HG02938 (cell line): Measurements from ENCODE around the gene TMIGD3.

Source experiments
- ATAC-seq: cut with Tn5 transposase; IDR thresholded peaks from one replicate; pipeline ENCODE4 v1.9.1; 2021; ENCODE audit warnings: mild to moderate bottlenecking, moderate library complexity; ENCODE audit not compliant: unreplicated experiment

TMIGD3 gene

DNA sequence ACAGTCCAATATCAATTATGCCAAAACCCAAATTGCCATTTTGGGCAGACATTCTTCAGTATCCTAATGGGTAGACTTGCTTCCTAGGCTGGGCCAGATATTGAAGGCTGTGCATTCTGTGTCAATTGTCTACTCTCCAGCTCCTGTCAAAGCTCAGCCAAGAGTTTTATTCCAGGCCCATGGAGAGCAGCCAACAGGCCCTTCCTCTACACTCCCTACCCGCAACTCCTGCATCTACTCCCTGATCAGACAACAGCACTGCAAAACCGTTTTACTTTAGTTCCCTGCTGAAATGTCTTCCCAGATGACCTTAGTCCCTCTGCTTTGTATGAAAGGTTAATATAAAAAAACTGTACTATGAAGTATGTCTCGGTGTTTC, 6.6 kb upstream of the TMIGD3 start:
- ATAC-seq: no peak

- peak; percentile 54 for ATAC-seq
These were observed 4.2 kb upstream of the TMIGD3 start for GRCh38 chr1:111507411-111508201.

DNA sequence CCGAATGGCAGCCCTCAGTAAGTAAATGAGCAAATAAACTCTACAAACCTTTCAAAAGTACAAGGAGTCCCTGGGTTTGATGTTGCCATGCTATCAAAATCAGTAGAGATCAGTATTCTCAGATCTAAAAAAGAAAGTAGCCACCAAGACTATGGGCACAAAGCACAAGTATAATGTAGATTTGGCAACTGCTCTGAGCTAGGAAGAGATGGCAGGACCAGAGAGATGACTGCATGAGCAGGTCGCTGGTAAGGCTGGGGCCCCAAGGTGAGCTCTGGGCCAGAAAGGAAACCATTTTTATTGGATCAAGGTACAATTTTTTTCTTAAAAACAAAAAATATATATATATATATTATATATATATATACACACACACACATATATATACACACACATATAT, 3.1 kb upstream of the TMIGD3 start:
- no peak for ATAC-seq

DNA sequence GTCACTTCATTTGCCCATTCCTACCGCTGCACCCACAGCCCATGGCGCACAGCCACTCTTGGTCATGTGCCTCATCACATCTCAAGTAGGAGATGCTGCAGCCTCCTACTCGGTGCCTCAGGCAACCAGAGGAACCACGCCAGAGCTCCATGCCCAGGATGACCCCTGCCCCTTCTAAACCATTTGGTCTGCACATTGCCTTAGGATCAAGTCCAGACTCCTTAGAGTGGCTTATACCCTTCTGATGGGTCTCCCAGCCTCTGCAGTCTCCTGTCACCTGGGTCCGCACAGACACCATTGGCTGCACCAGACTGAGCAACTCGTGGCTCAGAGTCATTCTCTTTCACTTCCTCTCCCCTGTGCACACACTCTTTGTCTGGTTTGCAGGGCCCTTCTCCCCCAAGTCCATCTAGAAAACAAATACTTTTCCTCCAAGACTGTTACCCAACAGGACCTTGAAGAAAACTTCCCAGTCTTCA, 2.2 kb upstream of the TMIGD3 start:
- peak; percentile 50 for ATAC-seq

DNA sequence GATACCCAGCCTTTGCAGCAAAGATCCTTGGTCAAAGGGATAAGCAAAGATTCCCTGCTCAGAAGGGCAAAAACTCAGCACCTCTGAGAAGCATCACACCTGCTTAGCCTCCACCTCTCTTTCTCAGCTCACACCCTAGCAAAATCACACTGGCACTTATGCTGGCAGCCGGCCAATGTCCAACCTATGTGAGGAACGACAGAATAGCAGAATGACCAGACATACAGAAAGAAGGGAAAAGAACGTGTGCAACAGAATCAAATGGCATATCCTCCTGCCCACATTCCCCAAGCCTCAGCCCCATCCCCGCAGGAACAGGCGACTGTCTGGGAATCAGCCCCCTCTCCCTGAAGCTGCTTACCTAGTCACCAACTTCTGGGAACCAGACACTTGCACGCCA, 664 bp upstream of the TMIGD3 start:
- no peak for ATAC-seq

DNA sequence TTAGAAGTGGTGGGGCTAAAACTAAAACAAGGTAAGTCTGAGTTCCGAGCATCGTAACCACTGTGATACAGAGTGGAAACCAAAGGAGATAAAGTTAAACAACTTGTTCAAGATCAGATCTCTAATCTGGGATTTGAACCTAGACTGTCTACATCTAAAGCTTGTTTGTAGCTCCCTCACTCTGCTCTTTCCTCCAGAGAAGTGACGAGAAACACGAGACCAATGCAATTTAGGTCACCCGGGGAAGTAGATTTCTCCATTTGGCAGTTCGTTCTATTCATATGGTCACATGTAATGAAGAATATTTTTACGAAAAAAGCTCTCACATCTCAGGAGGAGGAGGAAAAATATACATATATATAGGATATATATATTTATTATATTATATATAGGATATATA, 1.8 kb downstream of the TMIGD3 start:
- no peak for ATAC-seq

DNA sequence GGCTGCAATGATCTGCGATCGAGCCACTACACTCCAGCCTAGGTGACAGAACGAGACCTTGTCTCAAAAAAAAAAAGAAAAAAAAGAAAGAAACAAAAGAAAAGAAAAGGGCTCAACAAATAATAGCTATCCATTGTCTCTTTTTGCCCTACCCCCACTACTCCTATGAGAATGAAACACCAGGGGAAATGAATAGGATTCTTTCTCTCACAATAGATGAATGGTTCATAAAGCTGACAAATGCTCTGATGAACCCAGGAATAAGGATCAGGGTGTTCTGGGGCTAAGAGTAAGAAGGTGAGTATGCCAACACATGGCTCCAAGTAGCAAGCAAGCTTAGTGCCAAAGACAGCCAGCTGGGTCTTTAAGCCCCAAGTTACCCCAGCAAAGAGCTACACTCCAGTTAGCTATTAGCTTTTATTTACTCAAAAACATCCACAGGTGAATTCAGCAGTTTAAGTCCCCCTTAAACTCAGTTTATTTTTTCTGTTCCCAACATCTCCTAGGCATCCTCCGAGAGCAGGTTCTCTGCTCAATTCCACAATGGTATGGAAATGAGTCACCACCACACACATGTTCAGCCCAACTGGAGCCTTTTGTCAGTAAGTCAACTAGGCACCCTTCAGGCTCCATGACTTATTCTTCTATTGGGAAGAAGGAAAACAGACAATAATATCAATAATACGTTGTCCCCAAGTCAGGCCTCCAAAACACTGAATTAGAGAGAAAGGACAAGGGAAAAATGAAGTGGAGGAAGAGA, 4.2 kb downstream of the TMIGD3 start:
- ATAC-seq: no peak

GRCh38 chr1:111497592-111497991, 5.8 kb downstream of the TMIGD3 start:
- ATAC-seq: no peak

- no peak for ATAC-seq
These were observed 7.0 kb downstream of the TMIGD3 start for GRCh38 chr1:111496398-111496797.

GRCh38 chr1:111491070-111491469, 12.4 kb downstream of the TMIGD3 start:
- ATAC-seq: no peak

DNA sequence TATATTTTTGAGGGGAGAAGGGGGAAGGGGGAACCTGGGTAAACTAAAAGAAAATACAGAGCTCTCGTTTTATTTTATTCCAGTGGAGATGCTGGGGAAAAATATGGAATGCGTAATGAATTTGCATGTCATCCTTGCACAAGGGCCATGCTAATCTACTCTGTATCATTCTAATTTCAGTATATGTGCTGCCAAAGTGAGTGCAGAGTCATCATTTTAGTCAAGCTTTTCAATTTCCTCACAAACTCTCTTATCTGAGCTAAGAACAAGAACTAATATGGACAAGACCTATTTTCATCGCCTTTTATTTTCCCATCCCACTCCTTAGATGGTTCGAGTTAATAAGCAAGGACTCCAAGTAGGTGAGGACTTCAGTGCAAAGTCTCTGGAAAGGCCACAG, 13.2 kb downstream of the TMIGD3 start:
- ATAC-seq: no peak

DNA sequence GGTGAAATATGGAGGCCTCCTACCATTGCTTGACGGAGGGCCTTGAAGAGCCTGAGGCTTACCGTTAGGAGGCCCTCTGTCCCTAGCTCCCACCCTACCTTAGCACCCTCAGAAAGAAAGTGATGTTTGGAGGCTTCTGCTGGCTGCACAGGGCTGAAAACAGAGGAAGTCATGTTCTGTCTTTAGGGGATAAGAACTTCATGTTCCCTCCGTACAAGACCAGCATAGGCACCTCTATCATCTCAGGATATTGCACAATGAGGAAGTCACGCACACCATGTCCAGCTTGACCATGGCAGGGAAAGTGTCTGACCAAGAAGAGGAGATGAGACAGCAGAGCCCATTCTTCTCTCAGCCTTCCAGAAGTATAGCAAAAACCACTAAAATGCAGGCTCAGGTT, 13.8 kb downstream of the TMIGD3 start:
- ATAC-seq: no peak

DNA sequence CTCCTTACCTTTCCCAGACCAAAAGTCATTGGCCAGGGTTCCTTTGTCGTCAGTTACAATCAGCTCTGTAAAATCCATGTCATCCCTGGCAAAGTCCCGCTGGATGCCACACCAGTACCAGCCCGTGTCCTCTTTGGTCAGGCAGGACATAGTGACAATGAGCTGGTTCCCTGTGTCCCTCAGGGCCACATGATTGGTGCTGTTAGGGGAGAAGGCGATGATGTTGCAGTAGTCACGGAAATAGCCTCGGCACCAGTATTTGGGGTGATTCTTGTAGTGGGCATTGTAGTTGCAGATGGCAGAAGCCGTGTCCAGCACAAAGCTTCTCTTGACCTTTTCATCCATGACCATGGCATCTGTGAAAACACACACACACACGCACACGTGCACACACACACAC, 14.8 kb downstream of the TMIGD3 start:
- ATAC-seq: no peak

DNA sequence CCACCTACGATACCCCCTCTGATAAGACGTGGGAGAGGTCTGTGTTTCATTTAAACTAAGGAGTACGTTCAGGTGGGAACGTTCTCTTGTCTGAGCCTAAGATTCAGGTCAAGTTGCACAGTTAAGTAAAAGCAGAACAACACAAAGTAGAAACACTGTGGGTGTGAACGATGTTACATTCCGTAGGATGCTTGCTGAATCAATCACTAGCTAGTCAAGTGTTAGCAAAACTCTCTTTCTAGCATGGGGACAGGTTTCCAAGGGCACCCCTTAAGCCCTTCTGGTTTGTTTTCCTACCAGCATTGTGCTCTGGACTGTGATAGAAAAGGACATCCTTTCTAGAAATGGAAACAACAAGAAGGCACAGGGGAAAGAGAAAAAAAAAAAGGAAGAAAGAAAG, 16.3 kb downstream of the TMIGD3 start:
- ATAC-seq: no peak

DNA sequence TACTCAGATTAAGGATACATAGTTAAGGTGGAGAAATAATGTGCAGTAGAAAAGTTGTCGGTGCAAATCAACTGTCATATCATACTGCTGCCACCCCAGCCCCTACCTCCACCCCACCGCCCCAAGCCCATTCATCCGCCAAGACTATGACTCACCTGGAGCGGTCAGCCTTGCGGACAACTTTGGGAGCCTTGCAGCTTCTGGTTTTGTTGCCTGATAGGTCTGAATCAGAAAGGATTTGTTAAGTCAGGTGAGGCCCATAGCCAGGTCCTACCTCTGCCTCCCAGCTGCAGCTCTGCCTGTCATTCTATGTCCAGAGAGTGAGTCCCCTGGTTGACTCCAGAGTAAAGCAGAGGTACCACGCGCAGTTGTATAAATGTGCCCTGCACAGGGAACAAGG, 17.0 kb downstream of the TMIGD3 start:
- no peak for ATAC-seq

- ATAC-seq: no peak
These were observed 18.9 kb downstream of the TMIGD3 start for GRCh38 chr1:111484391-111485026.

DNA sequence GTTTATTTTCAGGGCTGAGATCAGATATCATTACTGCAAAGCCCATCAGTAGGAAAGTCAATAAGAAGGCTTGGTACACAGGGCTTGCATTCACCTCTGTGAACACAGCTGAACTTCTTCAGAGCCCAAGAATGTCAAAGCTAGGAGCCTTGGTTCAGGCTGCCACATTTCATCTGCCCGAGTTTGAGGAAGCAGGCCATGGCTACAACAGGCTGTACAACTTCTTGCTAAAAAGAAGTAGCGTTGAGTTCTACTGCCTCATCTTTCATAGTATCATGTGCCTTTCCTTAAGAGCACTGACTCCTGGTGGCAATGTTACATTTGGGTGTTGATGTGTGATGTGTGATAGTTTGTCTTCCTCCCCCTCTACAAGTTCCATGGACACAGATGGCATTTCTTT, 19.6 kb downstream of the TMIGD3 start:
- no peak for ATAC-seq

GRCh38 chr1:111483166-111483565, 20.3 kb downstream of the TMIGD3 start:
- no peak for ATAC-seq

DNA sequence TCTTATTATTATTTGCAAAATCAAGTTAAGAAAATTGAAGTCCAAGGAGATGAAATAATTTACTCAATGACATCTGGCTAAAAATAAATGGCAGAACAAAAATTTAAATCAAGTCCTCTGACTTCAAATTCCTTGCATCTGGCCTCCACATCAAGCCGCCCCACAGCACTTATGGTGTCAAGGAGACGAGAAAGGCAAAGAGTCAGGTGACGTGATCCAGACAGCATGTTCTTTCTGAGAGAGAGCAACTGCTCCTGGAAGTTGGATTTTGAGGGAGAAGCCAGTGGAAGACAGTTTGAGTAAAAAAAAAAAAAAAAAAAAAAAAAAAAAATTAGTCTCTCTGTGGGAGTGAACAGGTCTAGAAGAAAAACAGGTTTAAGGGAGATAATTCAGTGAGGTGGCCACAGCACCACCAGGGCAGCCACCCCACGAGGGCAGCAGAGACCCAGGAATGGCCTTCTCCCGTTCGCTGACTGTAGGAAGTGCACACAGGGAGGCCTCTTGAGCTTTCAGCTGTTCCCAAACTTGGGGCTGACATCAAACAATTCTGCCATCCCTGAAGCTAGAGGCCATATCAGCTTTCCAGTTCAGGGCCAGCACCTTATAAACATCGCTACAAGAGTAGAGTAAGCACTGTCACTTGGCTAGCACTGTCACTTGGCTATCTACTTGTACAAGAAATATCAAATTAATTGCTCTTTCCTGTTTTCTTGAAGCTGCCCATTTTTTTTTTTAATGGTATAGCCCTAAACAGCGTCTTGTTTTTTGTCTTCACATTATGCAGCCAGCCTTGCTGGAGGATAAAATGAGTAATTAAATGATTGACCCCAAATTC, 21.8 kb downstream of the TMIGD3 start:
- ATAC-seq: no peak

DNA sequence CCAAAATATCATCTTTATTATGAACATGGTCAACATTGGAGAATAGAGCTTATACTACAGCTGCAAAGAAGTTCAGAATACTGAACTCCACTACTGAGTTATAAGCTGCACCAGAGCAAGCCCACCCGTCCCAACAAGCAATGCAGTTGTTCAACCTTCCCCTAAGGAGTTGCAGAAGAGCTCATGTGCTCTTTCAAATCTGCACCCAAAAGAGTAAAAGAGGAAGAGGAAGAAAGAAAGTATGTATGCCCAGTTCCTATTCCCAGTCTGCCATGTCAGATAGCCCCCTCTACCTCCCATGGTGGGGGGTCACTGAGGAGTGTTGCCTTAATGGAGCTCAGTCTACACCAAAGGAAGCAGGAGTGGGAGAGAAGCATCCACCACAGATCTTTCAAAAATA, 22.8 kb downstream of the TMIGD3 start:
- ATAC-seq: no peak

- ATAC-seq: peak; percentile 70
These were observed 26.6 kb downstream of the TMIGD3 start for GRCh38 chr1:111476761-111477309.
